Suprapubic skin (tissue), 3 donors: Measurements from ENCODE around the gene AOC2.
"Not testable (repeated sequence)": the region's sequence is repeated elsewhere in the genome, so short reads cannot be mapped to it uniquely, and the experiment has no call there.

ENCODE experiments used
- EP300 ChIP-seq: sonication (generic); formaldehyde crosslinking; IDR thresholded peaks from one replicate; pipeline ENCODE4 v1.6.1; 2017; ENCODE audit warnings: antibody characterized with exemption
- POLR2A ChIP-seq, 2 donors: fragments of 450-650 bp; IDR thresholded peaks; one replicate each; pipeline ENCODE4 v1.6.1; 2017; ENCODE audit warnings: antibody characterized with exemption in 2 of 2, mild to moderate bottlenecking in 2 of 2, moderate library complexity in 2 of 2
- TF ChIP-seq, protein P1 (sequence below), 2 donors: fragments of 200-600 bp in 1 of 2; fragments of 450-650 bp in 1 of 2; sonication (generic) in 1 of 2; IDR thresholded peaks; one replicate each; pipeline ENCODE4 v1.5.1; 2016 to 2019; ENCODE audit warnings: antibody characterized with exemption in 2 of 2, mild to moderate bottlenecking in 1 of 2, moderate library complexity in 1 of 2

DNA sequence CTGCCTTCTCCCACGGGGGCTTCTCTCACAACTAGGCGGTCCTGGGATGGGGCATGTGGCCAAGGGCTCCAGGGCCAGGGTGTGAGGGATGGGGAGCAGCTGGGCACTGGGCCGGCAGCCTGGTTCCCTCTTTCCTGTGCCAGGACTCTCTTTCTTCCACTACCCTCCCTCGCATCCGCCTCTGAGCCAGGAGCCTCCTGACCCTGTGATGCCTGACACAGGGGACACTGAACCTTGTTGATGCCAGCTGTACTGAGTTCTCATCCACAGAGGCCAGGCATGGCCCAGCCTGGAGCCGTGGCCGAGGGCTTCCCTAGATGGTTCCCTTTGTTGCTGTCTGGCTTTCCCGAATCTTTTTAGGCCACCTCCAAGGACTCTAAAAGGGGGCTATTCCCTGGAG, 12.1 kb downstream of the AOC2 start:
- TF ChIP-seq, protein P1, sequence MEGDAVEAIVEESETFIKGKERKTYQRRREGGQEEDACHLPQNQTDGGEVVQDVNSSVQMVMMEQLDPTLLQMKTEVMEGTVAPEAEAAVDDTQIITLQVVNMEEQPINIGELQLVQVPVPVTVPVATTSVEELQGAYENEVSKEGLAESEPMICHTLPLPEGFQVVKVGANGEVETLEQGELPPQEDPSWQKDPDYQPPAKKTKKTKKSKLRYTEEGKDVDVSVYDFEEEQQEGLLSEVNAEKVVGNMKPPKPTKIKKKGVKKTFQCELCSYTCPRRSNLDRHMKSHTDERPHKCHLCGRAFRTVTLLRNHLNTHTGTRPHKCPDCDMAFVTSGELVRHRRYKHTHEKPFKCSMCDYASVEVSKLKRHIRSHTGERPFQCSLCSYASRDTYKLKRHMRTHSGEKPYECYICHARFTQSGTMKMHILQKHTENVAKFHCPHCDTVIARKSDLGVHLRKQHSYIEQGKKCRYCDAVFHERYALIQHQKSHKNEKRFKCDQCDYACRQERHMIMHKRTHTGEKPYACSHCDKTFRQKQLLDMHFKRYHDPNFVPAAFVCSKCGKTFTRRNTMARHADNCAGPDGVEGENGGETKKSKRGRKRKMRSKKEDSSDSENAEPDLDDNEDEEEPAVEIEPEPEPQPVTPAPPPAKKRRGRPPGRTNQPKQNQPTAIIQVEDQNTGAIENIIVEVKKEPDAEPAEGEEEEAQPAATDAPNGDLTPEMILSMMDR (IDR thresholded peaks at IDR 0.05): not testable (repeated sequence)
- not testable (repeated sequence) for TF ChIP-seq POLR2A (IDR thresholded peaks at IDR 0.05); EP300
